ENCODE results near the gene ACHE.
"Not testable (repeated sequence)": the region's sequence is repeated elsewhere in the genome, so short reads cannot be mapped to it uniquely, and the experiment has no call there.

The ACHE gene

GRCh38 chr7:100860702-100861615, 34.7 kb downstream of the ACHE start:
- DNase-seq: no peak

GRCh38 chr7:100859856-100860255, 35.8 kb downstream of the ACHE start:
- no peak for DNase-seq

GRCh38 chr7:100856871-100857282, 38.8 kb downstream of the ACHE start:
- DNase-seq: no peak

DNA sequence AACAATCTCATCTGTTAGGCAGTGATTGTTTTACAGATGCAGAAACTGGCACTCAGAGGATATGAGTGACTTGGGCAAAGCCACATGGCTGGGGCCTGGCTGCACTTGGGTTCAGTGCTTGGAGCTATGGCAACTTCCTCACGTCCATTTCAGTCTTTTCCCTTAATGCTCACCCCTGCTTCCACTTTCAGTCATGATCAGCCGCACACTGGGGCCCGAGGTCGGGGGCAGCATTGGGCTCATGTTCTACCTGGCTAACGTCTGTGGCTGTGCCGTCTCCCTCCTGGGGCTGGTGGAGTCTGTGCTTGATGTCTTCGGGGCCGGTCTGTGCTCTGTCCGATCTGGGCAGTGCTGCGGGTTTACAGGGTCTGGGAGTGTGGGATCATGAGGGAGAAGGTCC, 40.2 kb downstream of the ACHE start:
- no peak for DNase-seq

GRCh38 chr7:100854899-100855298, 40.8 kb downstream of the ACHE start:
- DNase-seq: not testable (repeated sequence)

DNA sequence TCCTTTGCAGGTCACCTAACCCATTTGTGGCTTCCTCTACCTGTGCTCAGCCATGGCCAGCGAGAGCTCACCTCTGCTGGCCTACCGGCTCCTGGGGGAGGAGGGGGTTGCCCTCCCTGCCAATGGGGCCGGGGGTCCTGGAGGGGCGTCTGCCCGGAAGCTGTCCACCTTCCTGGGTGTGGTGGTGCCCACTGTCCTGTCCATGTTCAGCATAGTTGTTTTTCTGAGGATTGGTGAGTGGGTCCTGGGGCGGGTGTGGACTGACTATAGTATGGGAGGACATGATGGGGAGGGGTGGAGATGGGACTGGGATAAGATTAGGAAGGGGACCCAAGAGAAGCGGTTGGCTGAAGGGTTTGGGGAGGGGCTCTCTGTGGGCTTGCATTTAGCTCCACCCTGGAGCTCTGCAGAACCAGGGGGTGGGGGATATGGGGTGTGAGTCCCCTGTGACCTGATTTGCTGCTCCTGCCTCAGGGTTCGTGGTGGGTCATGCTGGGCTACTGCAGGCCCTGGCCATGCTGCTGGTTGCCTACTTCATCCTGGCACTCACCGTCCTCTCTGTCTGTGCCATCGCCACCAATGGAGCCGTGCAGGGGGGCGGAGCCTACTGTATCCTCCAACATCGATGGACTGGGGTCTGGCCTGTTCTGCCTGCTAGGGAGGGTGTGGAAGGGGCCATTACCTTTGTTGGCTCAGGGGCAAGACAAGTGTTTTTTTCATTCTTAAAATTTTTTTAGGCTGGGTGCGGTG, 41.4 kb downstream of the ACHE start:
- no peak for DNase-seq

- peak; percentile 89 for DNase-seq
These were observed 43.4 kb downstream of the ACHE start, which contains the start of gene SLC12A9 for GRCh38 chr7:100852048-100852872. SLC12A9 (plus strand) TSS chr7:100852713; CDS start chr7:100854198, 1,485 bp downstream.

GRCh38 chr7:100847360-100847759, 48.3 kb downstream of the ACHE start:
- no peak for DNase-seq

DNA sequence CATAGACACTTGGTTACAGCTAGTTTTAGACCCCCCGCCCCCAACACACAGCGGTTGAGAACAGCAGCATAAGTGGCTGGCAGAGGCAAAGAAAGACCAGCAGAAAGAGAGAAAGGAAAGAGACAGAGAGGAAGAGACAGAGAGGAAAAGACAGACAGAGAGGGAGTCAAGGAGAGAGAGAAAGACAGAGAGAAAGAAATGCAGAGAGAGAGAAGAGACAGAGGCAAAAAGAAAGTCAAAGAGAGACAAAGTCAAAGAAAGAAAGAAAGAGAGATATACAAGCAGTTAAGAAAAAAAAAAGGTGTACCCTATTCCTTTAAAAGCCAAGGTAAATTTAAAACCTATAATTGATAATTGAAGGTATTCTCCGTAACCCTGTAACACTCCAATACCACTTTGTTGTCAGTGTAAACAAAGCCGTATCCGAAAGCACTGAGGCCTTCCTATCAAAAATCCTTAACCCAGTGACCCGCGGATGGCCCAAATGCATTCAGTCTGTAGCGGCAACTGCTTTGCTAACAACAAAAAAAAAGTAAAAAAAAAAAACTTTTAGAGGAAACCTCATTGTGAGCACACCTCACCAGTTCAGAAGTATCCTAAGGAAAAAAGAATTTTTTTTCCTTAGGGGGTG, 55.1 kb downstream of the ACHE start:
- DNase-seq: no peak

Measured in NCI-H2029 (cell line).